Measurements from ENCODE around the gene GEMIN2.

DNA sequence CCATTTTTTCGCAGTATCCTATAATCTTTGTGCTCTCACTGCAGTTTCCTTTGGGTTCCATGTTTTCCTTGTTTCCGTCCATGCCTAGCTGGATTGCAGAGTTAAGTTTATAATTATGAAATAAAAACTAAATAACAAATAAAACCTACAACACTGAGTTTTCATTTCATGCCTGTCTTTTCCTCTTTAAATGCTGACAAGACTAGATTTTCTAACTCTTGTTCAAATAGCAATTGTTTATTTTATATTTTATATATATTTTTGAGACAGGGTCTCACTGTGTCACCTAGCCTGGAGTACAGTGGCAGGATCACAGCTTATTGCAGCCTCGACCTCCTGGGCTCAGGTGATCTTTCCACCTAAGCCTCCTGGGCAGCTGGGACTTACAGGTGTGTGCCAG, 5.3 kb upstream of the GEMIN2 start:
- no peak for TF ChIP-seq EP300 (IDR thresholded peaks at IDR 0.05)
- TF ChIP-seq, protein P1, sequence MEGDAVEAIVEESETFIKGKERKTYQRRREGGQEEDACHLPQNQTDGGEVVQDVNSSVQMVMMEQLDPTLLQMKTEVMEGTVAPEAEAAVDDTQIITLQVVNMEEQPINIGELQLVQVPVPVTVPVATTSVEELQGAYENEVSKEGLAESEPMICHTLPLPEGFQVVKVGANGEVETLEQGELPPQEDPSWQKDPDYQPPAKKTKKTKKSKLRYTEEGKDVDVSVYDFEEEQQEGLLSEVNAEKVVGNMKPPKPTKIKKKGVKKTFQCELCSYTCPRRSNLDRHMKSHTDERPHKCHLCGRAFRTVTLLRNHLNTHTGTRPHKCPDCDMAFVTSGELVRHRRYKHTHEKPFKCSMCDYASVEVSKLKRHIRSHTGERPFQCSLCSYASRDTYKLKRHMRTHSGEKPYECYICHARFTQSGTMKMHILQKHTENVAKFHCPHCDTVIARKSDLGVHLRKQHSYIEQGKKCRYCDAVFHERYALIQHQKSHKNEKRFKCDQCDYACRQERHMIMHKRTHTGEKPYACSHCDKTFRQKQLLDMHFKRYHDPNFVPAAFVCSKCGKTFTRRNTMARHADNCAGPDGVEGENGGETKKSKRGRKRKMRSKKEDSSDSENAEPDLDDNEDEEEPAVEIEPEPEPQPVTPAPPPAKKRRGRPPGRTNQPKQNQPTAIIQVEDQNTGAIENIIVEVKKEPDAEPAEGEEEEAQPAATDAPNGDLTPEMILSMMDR (IDR thresholded peaks at IDR 0.05), result no peak
- no peak for TF ChIP-seq RFX5 (IDR thresholded peaks at IDR 0.05)
- TF ChIP-seq, protein P2, sequence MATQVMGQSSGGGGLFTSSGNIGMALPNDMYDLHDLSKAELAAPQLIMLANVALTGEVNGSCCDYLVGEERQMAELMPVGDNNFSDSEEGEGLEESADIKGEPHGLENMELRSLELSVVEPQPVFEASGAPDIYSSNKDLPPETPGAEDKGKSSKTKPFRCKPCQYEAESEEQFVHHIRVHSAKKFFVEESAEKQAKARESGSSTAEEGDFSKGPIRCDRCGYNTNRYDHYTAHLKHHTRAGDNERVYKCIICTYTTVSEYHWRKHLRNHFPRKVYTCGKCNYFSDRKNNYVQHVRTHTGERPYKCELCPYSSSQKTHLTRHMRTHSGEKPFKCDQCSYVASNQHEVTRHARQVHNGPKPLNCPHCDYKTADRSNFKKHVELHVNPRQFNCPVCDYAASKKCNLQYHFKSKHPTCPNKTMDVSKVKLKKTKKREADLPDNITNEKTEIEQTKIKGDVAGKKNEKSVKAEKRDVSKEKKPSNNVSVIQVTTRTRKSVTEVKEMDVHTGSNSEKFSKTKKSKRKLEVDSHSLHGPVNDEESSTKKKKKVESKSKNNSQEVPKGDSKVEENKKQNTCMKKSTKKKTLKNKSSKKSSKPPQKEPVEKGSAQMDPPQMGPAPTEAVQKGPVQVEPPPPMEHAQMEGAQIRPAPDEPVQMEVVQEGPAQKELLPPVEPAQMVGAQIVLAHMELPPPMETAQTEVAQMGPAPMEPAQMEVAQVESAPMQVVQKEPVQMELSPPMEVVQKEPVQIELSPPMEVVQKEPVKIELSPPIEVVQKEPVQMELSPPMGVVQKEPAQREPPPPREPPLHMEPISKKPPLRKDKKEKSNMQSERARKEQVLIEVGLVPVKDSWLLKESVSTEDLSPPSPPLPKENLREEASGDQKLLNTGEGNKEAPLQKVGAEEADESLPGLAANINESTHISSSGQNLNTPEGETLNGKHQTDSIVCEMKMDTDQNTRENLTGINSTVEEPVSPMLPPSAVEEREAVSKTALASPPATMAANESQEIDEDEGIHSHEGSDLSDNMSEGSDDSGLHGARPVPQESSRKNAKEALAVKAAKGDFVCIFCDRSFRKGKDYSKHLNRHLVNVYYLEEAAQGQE (IDR thresholded peaks at IDR 0.05), result no peak
- TF ChIP-seq RAD21 (conservative IDR thresholded peaks at IDR 0.05 in 1 of 2, IDR thresholded peaks at IDR 0.05 in 1 of 2), result no peak
- TF ChIP-seq CEBPB (IDR thresholded peaks at IDR 0.05), result no peak
- TF ChIP-seq, protein P3, sequence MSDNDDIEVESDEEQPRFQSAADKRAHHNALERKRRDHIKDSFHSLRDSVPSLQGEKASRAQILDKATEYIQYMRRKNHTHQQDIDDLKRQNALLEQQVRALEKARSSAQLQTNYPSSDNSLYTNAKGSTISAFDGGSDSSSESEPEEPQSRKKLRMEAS (IDR thresholded peaks at IDR 0.05), result no peak
- TF ChIP-seq POLR2A (IDR thresholded peaks at IDR 0.05; ENCODE audit: low read length), result no peak
